Mesenchymal stem cell (in vitro differentiated cells and primary cell): ENCODE data around the gene GGA3.

Experiments used
- DNase-seq: peaks from one replicate; pipeline ENCODE4 v3.0.0-alpha.2; 2013
- H2AFZ ChIP-seq: one replicate; pipeline ENCODE4 v1.6.1; 2013; ENCODE audit warnings: low read depth, mild to moderate bottlenecking, control low read depth, inconsistent platforms, low read length, moderate library complexity
- H2AK5ac ChIP-seq: 2 replicates; pipeline ENCODE4 v1.6.1; 2013; ENCODE audit warnings: low read length, moderate library complexity, mild to moderate bottlenecking, inconsistent platforms; ENCODE audit not compliant: severe bottlenecking
- H2BK120ac ChIP-seq: one replicate; pipeline ENCODE4 v1.6.1; 2013; ENCODE audit warnings: low read depth, mild to moderate bottlenecking, inconsistent platforms, low read length, moderate library complexity
- H2BK12ac ChIP-seq, 2 experiments: one replicate each; pipeline ENCODE4 v1.6.1; 2013; ENCODE audit warnings: inconsistent platforms in 2 of 2, low read length in 2 of 2, mild to moderate bottlenecking in 2 of 2, moderate library complexity in 2 of 2, control low read depth in 1 of 2
- H2BK15ac ChIP-seq: one replicate; pipeline ENCODE4 v1.6.1; 2013; ENCODE audit warnings: mild to moderate bottlenecking, low read depth, inconsistent platforms; ENCODE audit not compliant: poor library complexity, severe bottlenecking
- H2BK5ac ChIP-seq: 2 replicates; pipeline ENCODE4 v1.6.1; 2013; ENCODE audit warnings: low read depth, mild to moderate bottlenecking, low read length, control low read depth, inconsistent platforms; ENCODE audit not compliant: poor library complexity, severe bottlenecking
- H3K14ac ChIP-seq, 2 experiments: one replicate each; pipeline ENCODE4 v1.6.1; 2013; ENCODE audit warnings: inconsistent platforms in 2 of 2, low read length in 2 of 2, control low read depth in 1 of 2, mild to moderate bottlenecking in 1 of 2, moderate library complexity in 1 of 2
- H3K18ac ChIP-seq, 2 experiments: one replicate each; pipeline ENCODE4 v1.6.1; 2013; ENCODE audit warnings: inconsistent platforms in 2 of 2, low read length in 2 of 2, control low read depth in 1 of 2, low read depth in 1 of 2, mild to moderate bottlenecking in 1 of 2
- H3K23ac ChIP-seq, 2 experiments: one replicate each; pipeline ENCODE4 v1.6.1; 2013; ENCODE audit warnings: inconsistent platforms in 2 of 2, low read length in 2 of 2, mild to moderate bottlenecking in 2 of 2, moderate library complexity in 2 of 2, control low read depth in 1 of 2
- H3K27ac ChIP-seq: 2 replicates; pipeline ENCODE4 v1.5.1; 2013; ENCODE audit warnings: mild to moderate bottlenecking, moderate library complexity, low read length, control low read depth, inconsistent platforms; ENCODE audit not compliant: poor library complexity, severe bottlenecking
- H3K27me3 ChIP-seq, 2 experiments: 2 replicates each; pipeline versions ENCODE4 v1.6.1 to v1.7.0; 2013; ENCODE audit warnings: low read length in 2 of 2, mild to moderate bottlenecking in 2 of 2, moderate library complexity in 2 of 2, control low read depth in 1 of 2, inconsistent platforms in 1 of 2; ENCODE audit not compliant: control insufficient read depth in 1 of 2, insufficient read depth in 1 of 2
- H3K36me3 ChIP-seq, 2 experiments: 2 replicates each; pipeline versions ENCODE4 v1.6.1 to v1.7.0; 2013; ENCODE audit warnings: low read length in 2 of 2, control low read depth in 1 of 2, inconsistent platforms in 1 of 2, low read depth in 1 of 2, mild to moderate bottlenecking in 1 of 2; ENCODE audit not compliant: insufficient read depth in 2 of 2, control insufficient read depth in 1 of 2
- H3K4ac ChIP-seq, 2 experiments: one replicate each; pipeline ENCODE4 v1.6.1; 2013; ENCODE audit warnings: inconsistent platforms in 2 of 2, low read length in 2 of 2, mild to moderate bottlenecking in 2 of 2, moderate library complexity in 2 of 2, control low read depth in 1 of 2, low read depth in 1 of 2
- H3K4me1 ChIP-seq: 2 replicates; pipeline ENCODE4 v1.6.1; 2013; ENCODE audit warnings: low read depth, low read length, control low read depth; ENCODE audit not compliant: control insufficient read depth, insufficient read depth
- H3K4me2 ChIP-seq: 2 replicates; pipeline ENCODE4 v1.6.1; 2013; ENCODE audit warnings: low read length, mild to moderate bottlenecking, inconsistent platforms; ENCODE audit not compliant: poor library complexity, severe bottlenecking
- H3K4me3 ChIP-seq, 2 experiments: 2 replicates each; pipeline versions ENCODE4 v1.5.1 to v1.7.0; 2013; ENCODE audit warnings: low read length in 2 of 2, mild to moderate bottlenecking in 2 of 2, control low read depth in 1 of 2, low read depth in 1 of 2; ENCODE audit not compliant: insufficient read depth in 1 of 2
- H3K79me1 ChIP-seq: replicated peaks from 2 replicates; pipeline ENCODE4 v1.6.1; 2013; ENCODE audit warnings: mild to moderate bottlenecking, control low read depth, low read length, inconsistent platforms; ENCODE audit not compliant: poor library complexity, severe bottlenecking
- H3K9ac ChIP-seq: 2 replicates; pipeline ENCODE4 v1.7.0; 2013; ENCODE audit warnings: mild to moderate bottlenecking, low read length, moderate library complexity
- H3K9me3 ChIP-seq: 2 replicates; pipeline ENCODE4 v1.7.0; 2013; ENCODE audit warnings: mild to moderate bottlenecking, low read length; ENCODE audit not compliant: control insufficient read depth
- H4K8ac ChIP-seq: one replicate; pipeline ENCODE4 v1.6.1; 2013; ENCODE audit warnings: inconsistent platforms, mild to moderate bottlenecking, low read length, moderate library complexity
- H4K91ac ChIP-seq: one replicate; pipeline ENCODE4 v1.6.1; 2013; ENCODE audit warnings: mild to moderate bottlenecking, low read length, inconsistent platforms
- WGBS: methylation state at CpG from one replicate; pipeline ENCODE4 v1.1.7; 2013; ENCODE audit warnings: mixed read lengths; 5-methylcytosine and 5-hydroxymethylcytosine counted together

The GGA3 gene

GRCh38 chr17:75199886-75200618, 61.4 kb downstream of the GGA3 start:
- Histone ChIP-seq H3K18ac (no peak overlapping the region), H2BK5ac (no peak overlapping the region), H2BK15ac (no peak overlapping the region), H3K14ac (no peak overlapping the region), H3K4me3 (no peak overlapping the region), H3K4ac (no peak overlapping the region), H2BK12ac (no peak overlapping the region), H3K23ac (no peak overlapping the region), H3K79me1 (no peaks in the 10 kb centered on the region), H3K27me3 (no peaks in the 10 kb centered on the region), H3K36me3 (no peaks in the 10 kb centered on the region), H4K8ac (no peak overlapping the region), H3K9me3 (no peaks in the 10 kb centered on the region), H3K4me1 (peaks cover 7% of the 10 kb centered on the region), H3K9ac (no peak overlapping the region), H3K27ac (no peak overlapping the region), H2BK120ac (no peak overlapping the region), H4K91ac (no peak overlapping the region), H2AK5ac (no peak overlapping the region), H2AFZ (no peak overlapping the region), H3K4me2 (no peak overlapping the region)
- 92% methylated on average over 4 of the region's 6 CpGs for WGBS
- DNase-seq: no peak

GRCh38 chr17:75194879-75195278, 66.5 kb downstream of the GGA3 start:
- no peak overlapping the region for H3K4me2 ChIP-seq
- no peak overlapping the region for H2BK12ac ChIP-seq
- H2AFZ ChIP-seq: no peak overlapping the region
- no peaks in the 10 kb centered on the region for H3K9me3 ChIP-seq
- peak overlapping the region; percentile 64 for H3K27ac ChIP-seq
- H4K91ac ChIP-seq: no peak overlapping the region
- no peak overlapping the region for H3K9ac ChIP-seq
- no peak overlapping the region for H2BK15ac ChIP-seq
- H2AK5ac ChIP-seq: no peak overlapping the region
- no peak overlapping the region for H3K14ac ChIP-seq
- H3K18ac ChIP-seq: no peak overlapping the region
- H3K23ac ChIP-seq: no peak overlapping the region
- H2BK5ac ChIP-seq: no peak overlapping the region
- H4K8ac ChIP-seq: no peak overlapping the region
- H3K79me1 ChIP-seq: no peaks in the 10 kb centered on the region
- no peaks in the 10 kb centered on the region for H3K4me1 ChIP-seq
- no peak for DNase-seq
- no peaks in the 10 kb centered on the region for H3K36me3 ChIP-seq
- no peak overlapping the region for H3K4me3 ChIP-seq
- H3K27me3 ChIP-seq: no peaks in the 10 kb centered on the region
- H2BK120ac ChIP-seq: no peak overlapping the region
- H3K4ac ChIP-seq: no peak overlapping the region
- 74% methylated on average over 4 of the region's 5 CpGs for WGBS

DNA sequence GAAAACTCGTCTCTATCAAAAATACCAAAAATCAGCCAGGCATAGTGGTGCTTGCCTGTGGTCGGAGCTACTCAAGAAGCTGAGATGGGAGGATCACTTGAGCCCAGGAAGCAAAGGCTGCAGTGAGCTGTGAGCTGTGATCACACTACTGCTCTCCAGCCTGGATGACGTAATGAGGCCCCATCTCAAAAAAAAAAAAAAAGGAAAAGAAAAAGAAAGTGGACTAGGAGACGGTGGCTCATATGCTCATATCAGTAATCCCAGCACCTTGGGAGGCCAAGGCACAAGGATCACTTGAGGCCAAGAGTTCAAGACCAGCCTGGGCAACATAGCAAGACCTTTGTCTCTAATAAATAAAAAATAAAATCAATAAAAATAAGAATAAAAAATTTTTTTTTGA, 69.8 kb downstream of the GGA3 start:
- Histone ChIP-seq H3K9me3 (no peaks in the 10 kb centered on the region), H4K8ac (no peak overlapping the region), H3K18ac (no peak overlapping the region), H3K23ac (no peak overlapping the region), H3K27me3 (no peaks in the 10 kb centered on the region), H2AFZ (no peak overlapping the region), H2BK5ac (no peak overlapping the region), H3K4me2 (no peak overlapping the region), H3K4ac (no peak overlapping the region), H3K4me3 (no peak overlapping the region), H2BK15ac (no peak overlapping the region), H3K36me3 (no peaks in the 10 kb centered on the region), H2BK120ac (no peak overlapping the region), H3K27ac (no peak overlapping the region), H3K14ac (no peak overlapping the region), H2BK12ac (no peak overlapping the region), H2AK5ac (no peak overlapping the region), H3K4me1 (peaks cover 3% of the 10 kb centered on the region), H3K79me1 (no peaks in the 10 kb centered on the region), H3K9ac (peak overlapping the region; percentile 16), H4K91ac (no peak overlapping the region)
- 68% methylated on average over 3 of the region's 4 CpGs for WGBS
- peak; percentile 71 for DNase-seq

DNA sequence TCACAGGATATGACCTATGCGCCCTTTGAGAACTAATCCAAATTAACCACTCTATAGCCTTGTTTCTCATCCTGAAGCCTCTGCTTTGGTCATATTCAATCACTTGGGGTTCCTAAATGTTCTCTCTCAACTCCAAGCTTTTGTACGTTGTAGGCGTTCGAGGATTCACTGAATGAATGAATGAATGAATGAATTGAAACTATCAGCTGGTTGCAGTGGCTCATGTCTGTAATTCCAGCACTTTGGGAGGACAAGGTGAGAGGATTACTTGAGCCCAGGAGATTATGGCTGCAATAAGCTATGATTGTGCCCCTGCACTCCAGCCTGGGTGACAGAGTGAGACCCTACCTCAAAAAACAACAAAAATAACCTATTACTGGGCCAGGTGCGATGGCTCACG, 72.8 kb downstream of the GGA3 start:
- peaks cover 4% of the 10 kb centered on the region for H3K79me1 ChIP-seq
- peaks cover 3% of the 10 kb centered on the region for H3K4me1 ChIP-seq
- DNase-seq: no peak

More for the DNA sequence above, 72.8 kb downstream of the GGA3 start:
- Histone ChIP-seq H2BK5ac (no peak overlapping the region), H3K4me2 (no peak overlapping the region), H2AFZ (no peak overlapping the region), H3K4ac (no peak overlapping the region), H3K27me3 (no peaks in the 10 kb centered on the region), H3K9me3 (no peaks in the 10 kb centered on the region), H3K18ac (no peak overlapping the region), H2AK5ac (peak overlapping the region; percentile 89), H3K14ac (no peak overlapping the region), H2BK15ac (no peak overlapping the region), H3K4me3 (no peak overlapping the region), H3K23ac (no peak overlapping the region), H2BK12ac (no peak overlapping the region), H4K91ac (no peak overlapping the region), H4K8ac (no peak overlapping the region), H3K36me3 (no peaks in the 10 kb centered on the region), H3K27ac (no peak overlapping the region), H2BK120ac (no peak overlapping the region), H3K9ac (no peak overlapping the region)
- 97% methylated on average over 6 of the region's 6 CpGs for WGBS
